ENCODE data around the gene TNRC18.

The TNRC18 gene

GRCh38 chr7:5437348-5437892, 13.8 kb upstream of the TNRC18 start:
- in situ Hi-C loops (cut with MboI; ENCODE audit: low sequenced_read_pairs, unreplicated experiment) = no loop called here
- no peak for TF ChIP-seq CTCF (IDR thresholded peaks at IDR 0.05; ENCODE audit: borderline replicate concordance, control extremely low read depth, extremely low read depth, insufficient read depth, missing control alignments)
- no peak for DNase-seq (ENCODE audit: low spot score)

GRCh38 chr7:5436003-5436678, 12.5 kb upstream of the TNRC18 start:
- TF ChIP-seq CTCF (IDR thresholded peaks at IDR 0.05; ENCODE audit: borderline replicate concordance, control extremely low read depth, extremely low read depth, insufficient read depth, missing control alignments) = no peak
- DNase-seq (ENCODE audit: low spot score) = no peak
- in situ Hi-C loops (cut with MboI; ENCODE audit: low sequenced_read_pairs, unreplicated experiment) = no loop called here

- no peak for TF ChIP-seq CTCF (IDR thresholded peaks at IDR 0.05; ENCODE audit: borderline replicate concordance, control extremely low read depth, extremely low read depth, insufficient read depth, missing control alignments)
- in situ Hi-C loops (cut with MboI; ENCODE audit: low sequenced_read_pairs, unreplicated experiment) = no loop called here
- no peak for DNase-seq (ENCODE audit: low spot score)
Measured at GRCh38 chr7:5435291-5436002, 11.8 kb upstream of the TNRC18 start.

GRCh38 chr7:5433181-5433580, 9.5 kb upstream of the TNRC18 start:
- no peak for TF ChIP-seq CTCF (IDR thresholded peaks at IDR 0.05; ENCODE audit: borderline replicate concordance, control extremely low read depth, extremely low read depth, insufficient read depth, missing control alignments)
- no peak for DNase-seq (ENCODE audit: low spot score)
- in situ Hi-C loops (cut with MboI; ENCODE audit: low sequenced_read_pairs, unreplicated experiment) = no loop called here

- in situ Hi-C loops (cut with MboI; ENCODE audit: low sequenced_read_pairs, unreplicated experiment) = no loop called here
- no peak for DNase-seq (ENCODE audit: low spot score)
- TF ChIP-seq CTCF (IDR thresholded peaks at IDR 0.05; ENCODE audit: borderline replicate concordance, control extremely low read depth, extremely low read depth, insufficient read depth, missing control alignments) = no peak
Measured at GRCh38 chr7:5432691-5433090, 9.1 kb upstream of the TNRC18 start.

- in situ Hi-C loops (cut with MboI; ENCODE audit: low sequenced_read_pairs, unreplicated experiment) = no loop called here
- DNase-seq (ENCODE audit: low spot score) = no peak
- TF ChIP-seq CTCF (IDR thresholded peaks at IDR 0.05; ENCODE audit: borderline replicate concordance, control extremely low read depth, extremely low read depth, insufficient read depth, missing control alignments) = no peak
Measured at GRCh38 chr7:5431560-5432015, 8.0 kb upstream of the TNRC18 start.
